ENCODE measurements around the gene CRACR2A. TPM values are rescaled to one million over a fixed set of nuclear protein-coding genes. Genes with fewer than 3 reads are reported as not detected.

The CRACR2A gene
- total and polyA plus RNA-seq, 2 of the 4 experiments (the other 2 are of a cell fraction): 0.54 to 0.60 TPM

- Histone ChIP-seq H3K18ac (ENCODE audit: low read depth, low read length) (no peak overlapping the region), H3K9me3 (ENCODE audit: control insufficient read depth, insufficient read depth, low read length) (no peaks in the 10 kb centered on the region), H3K4me2 (ENCODE audit: low read depth, low read length) (no peak overlapping the region), H3K14ac (replicated peaks; ENCODE audit: low read depth, low read length) (no peak overlapping the region), H3K27ac (ENCODE audit: insufficient read depth, low read length) (no peak overlapping the region), H3K79me1 (ENCODE audit: low read depth in 1 of 2, low read length in 2 of 2) (no peaks in the 10 kb centered on the region), H4K5ac (ENCODE audit: low read depth, low read length) (no peak overlapping the region), H2BK5ac (ENCODE audit: low read depth, low read length, poor library complexity, severe bottlenecking) (no peak overlapping the region), H2AFZ (replicated peaks; ENCODE audit: low read length, poor library complexity) (no peak overlapping the region), H4K8ac (ENCODE audit: low read depth in 2 of 2, low read length in 2 of 2) (no peak overlapping the region), H2BK20ac (ENCODE audit: low read depth, low read length) (no peak overlapping the region), H4K91ac (ENCODE audit: insufficient read depth, low read depth, low read length) (no peak overlapping the region), H3K56ac (ENCODE audit: extremely low read depth, insufficient read depth, low read length) (no peak overlapping the region), H3K27me3 (ENCODE audit: control insufficient read depth, insufficient read depth, low read length) (peaks cover 18% of the 10 kb centered on the region), H3K36me3 (ENCODE audit: control insufficient read depth, insufficient read depth, low read length) (no peaks in the 10 kb centered on the region), H3K4me1 (ENCODE audit: control insufficient read depth, insufficient read depth, low read length) (no peaks in the 10 kb centered on the region), H3K9ac (ENCODE audit: low read depth, low read length) (no peak overlapping the region), H2AK9ac (replicated peaks; ENCODE audit: low read depth, low read length, poor library complexity) (no peak overlapping the region), H2BK120ac (ENCODE audit: low read depth, low read length) (no peak overlapping the region), H3K23ac (ENCODE audit: low read depth, low read length) (no peak overlapping the region), H4K20me1 (ENCODE audit: insufficient read depth, low read length) (no peaks in the 10 kb centered on the region), H2BK15ac (ENCODE audit: low read depth, low read length) (no peak overlapping the region), H3K4me3 (ENCODE audit: insufficient read depth, low read depth, low read length) (no peak overlapping the region), H2AK5ac (ENCODE audit: low read depth, low read length) (no peak overlapping the region), H3K4ac (ENCODE audit: low read depth, low read length) (no peak overlapping the region), H3K9me1 (ENCODE audit: insufficient read depth, low read length) (no peaks in the 10 kb centered on the region)
- DNase-seq (no peak), ATAC-seq (ENCODE audit: low read depth) (no peak)
- in situ Hi-C loops (cut with MboI; ENCODE audit: low sequenced_read_pairs): no loop called here
- intact Hi-C loops (cut with micrococcal nuclease): no loop called here
- CTCF ChIA-PET: interaction anchor here (1.5 kb wide), 1 partner anchor 10 kb away, joined by 4 read pairs; no protein-coding TSS in a partner anchor
- POLR2A ChIA-PET (ENCODE audit: unreplicated experiment): no interaction called here
- BruUV-seq (replicated peaks): no TSS peak
- TF ChIP-seq CTCF (conservative IDR thresholded peaks at IDR 0.05; ENCODE audit: low read depth, low read length): no peak
- TF ChIP-seq RFX5 (IDR thresholded peaks at IDR 0.05; ENCODE audit: low read depth, low read length): no peak
- TF ChIP-seq RAD21 (IDR thresholded peaks at IDR 0.05; ENCODE audit: low read length): no peak
- TF ChIP-seq FOS (IDR thresholded peaks at IDR 0.05; ENCODE audit: low read depth, low read length): no peak
- no peak for TF ChIP-seq CHD1 (IDR thresholded peaks at IDR 0.05; ENCODE audit: low read depth, low read length)
- TF ChIP-seq ELK1 (IDR thresholded peaks at IDR 0.05; ENCODE audit: borderline replicate concordance, low read depth, low read length): no peak
- no peak for TF ChIP-seq MAZ (IDR thresholded peaks at IDR 0.05; ENCODE audit: borderline replicate concordance, low read depth, low read length)
- TF ChIP-seq BHLHE40 (IDR thresholded peaks at IDR 0.05; ENCODE audit: low read depth, low read length): no peak
- TF ChIP-seq USF2 (IDR thresholded peaks at IDR 0.05; ENCODE audit: low read depth, low read length): no peak
- no peak for TF ChIP-seq RCOR1 (IDR thresholded peaks at IDR 0.05; ENCODE audit: insufficient replicate concordance, low read length)
- TF ChIP-seq NFE2L2 (IDR thresholded peaks at IDR 0.05; ENCODE audit: low read depth, low read length): no peak
- TF ChIP-seq SMC3 (IDR thresholded peaks at IDR 0.05; ENCODE audit: low read depth, low read length): no peak
- TF ChIP-seq CEBPB (IDR thresholded peaks at IDR 0.05; ENCODE audit: low read depth, low read length): no peak
- no peak for TF ChIP-seq MAFK (IDR thresholded peaks at IDR 0.05; ENCODE audit: low read depth, low read length)
- no peak for TF ChIP-seq POLR2A (IDR thresholded peaks at IDR 0.05; ENCODE audit: low read depth, low read length)
- no peak for TF ChIP-seq MXI1 (IDR thresholded peaks at IDR 0.05; ENCODE audit: borderline replicate concordance, low read depth, low read length)
- dilution Hi-C loops (cut with HindIII; ENCODE audit: low sequenced_read_pairs, unreplicated experiment): no loop called here
- no CpG with 5 or more reads among the region's 2 CpGs for WGBS, 2 experiments (ENCODE audit: extremely low coverage in 2 of 2, insufficient read length in 1 of 2)
These were observed 12.3 kb downstream of the CRACR2A start for GRCh38 chr12:3740480-3741231.

Measured in IMR-90 (cell line).